Esophagus muscularis mucosa (tissue), 4 donors: ENCODE measurements around the gene PROZ. TPM values are rescaled to one million over a fixed set of nuclear protein-coding genes. Genes with fewer than 3 reads are reported as not detected.
A peak's percentile ranks its signal among the peaks of the same experiment; 100 is the strongest.

ENCODE experiments used
- DNase-seq: peaks from one replicate; pipeline ENCODE4 v3.0.0-alpha.2; 2017; ENCODE audit errors: extremely low spot score
- H3K27ac ChIP-seq, 4 donors: fragments of 200-600 bp; sonication (generic); replicated peaks in 1 of 4; 1 replicate in 3 of 4; 2 replicates in 1 of 4; pipeline ENCODE4 v1.5.1; 2016 to 2019; ENCODE audit warnings: mild to moderate bottlenecking in 1 of 4
- H3K27me3 ChIP-seq, 4 donors: fragments of 200-600 bp; sonication (generic); one replicate each; pipeline versions ENCODE4 v1.5.1 to v1.6.0; 2016 to 2019
- H3K36me3 ChIP-seq, 4 donors: fragments of 200-600 bp; sonication (generic); one replicate each; pipeline ENCODE4 v1.5.1; 2016 to 2019
- H3K4me1 ChIP-seq, 4 donors: fragments of 200-600 bp; sonication (generic); one replicate each; pipeline ENCODE4 v1.5.1; 2016 to 2019
- H3K4me3 ChIP-seq, 4 donors: fragments of 200-600 bp; sonication (generic); 1 replicate in 2 of 4; 2 replicates in 2 of 4; pipeline ENCODE4 v1.5.1; 2016 to 2019; ENCODE audit warnings: mild to moderate bottlenecking in 4 of 4, moderate library complexity in 1 of 4
- H3K9me3 ChIP-seq, 4 donors: fragments of 200-600 bp; sonication (generic); 1 replicate in 3 of 4; 2 replicates in 1 of 4; pipeline ENCODE4 v1.5.1; 2016 to 2019
- CTCF ChIP-seq, 3 experiments: fragments of 200-600 bp in 2 of 3; fragments of 450-650 bp in 1 of 3; sonication (generic) in 2 of 3; IDR thresholded peaks; one replicate each; pipeline ENCODE4 v1.5.1; 2017 to 2019; ENCODE audit warnings: antibody characterized with exemption in 3 of 3, mild to moderate bottlenecking in 2 of 3, moderate library complexity in 1 of 3
- EP300 ChIP-seq: sonication (generic); formaldehyde crosslinking; IDR thresholded peaks from one replicate; pipeline ENCODE4 v1.6.1; 2017; ENCODE audit warnings: antibody characterized with exemption
- POLR2A ChIP-seq: fragments of 450-650 bp; IDR thresholded peaks from one replicate; pipeline ENCODE4 v1.6.1; 2017; ENCODE audit warnings: antibody characterized with exemption, moderate library complexity, mild to moderate bottlenecking, low read depth
- POLR2AphosphoS5 ChIP-seq, 2 donors: sonication (generic); formaldehyde crosslinking; IDR thresholded peaks; one replicate each; pipeline ENCODE4 v1.6.1; 2017; ENCODE audit warnings: antibody characterized with exemption in 2 of 2
- WGBS: methylation state at CpG from one replicate; pipeline ENCODE4 v1.1.5; 2018; 5-methylcytosine and 5-hydroxymethylcytosine counted together
- intact Hi-C: fragments of 100-400 bp; cut with DNase I; formaldehyde crosslinking; loops from one replicate; pipeline ENCODE4 v1.15.1; 2023
- total RNA-seq, 4 donors: library from RNA; depleted of rRNA; stranded (reverse); fragments of >200 nt; gene quantifications; one replicate each; pipeline versions ENCODE4 v1.1.0 to v1.2.1, GENCODE V29; 2016

The PROZ gene
- total RNA-seq, 4 donors from 2014 or later = not detected

- no peak for DNase-seq
- Histone ChIP-seq H3K27me3 (no peaks in the 10 kb centered on the region), H3K4me1 (peaks cover 0 to 17% (median 12%) of the 10 kb centered on the region in 4 donors), H3K4me3 (no peak overlapping the region), H3K9me3 (no peaks in the 10 kb centered on the region), H3K36me3 (peaks cover 56 to 93% (median 76%) of the 10 kb centered on the region in 4 donors), H3K27ac (no peak overlapping the region)
- intact Hi-C loops = no loop called here
- 99% methylated on average over 12 of the region's 14 CpGs for WGBS
- TF ChIP-seq CTCF (IDR thresholded peaks at IDR 0.05) = no peak
- no peak for TF ChIP-seq POLR2AphosphoS5 (IDR thresholded peaks at IDR 0.05)
- no peak for TF ChIP-seq POLR2A
- no peak for TF ChIP-seq EP300
These were observed 18.4 kb downstream of the PROZ start for GRCh38 chr13:113176822-113177221.

GRCh38 chr13:113178070-113178895, 19.8 kb downstream of the PROZ start:
- no peak overlapping the region for H3K4me3 ChIP-seq
- intact Hi-C loops = no loop called here
- peaks cover 69 to 93% (median 81%) of the 10 kb centered on the region in 4 donors for H3K36me3 ChIP-seq
- H3K9me3 ChIP-seq = no peaks in the 10 kb centered on the region
- H3K4me1 ChIP-seq = peaks cover 0 to 17% (median 12%) of the 10 kb centered on the region in 4 donors
- 61% methylated on average over 25 of the region's 25 CpGs for WGBS
- no peaks in the 10 kb centered on the region for H3K27me3 ChIP-seq
- no peak for TF ChIP-seq CTCF (IDR thresholded peaks at IDR 0.05)
- no peak for TF ChIP-seq POLR2A
- no peak for TF ChIP-seq EP300
- TF ChIP-seq POLR2AphosphoS5 (IDR thresholded peaks at IDR 0.05) = no peak
- DNase-seq = no peak
- peak overlapping the region in 3 of 4 donors; percentile 6 to 46 (median 20) for H3K27ac ChIP-seq

GRCh38 chr13:113178896-113179167, 20.4 kb downstream of the PROZ start:
- TF ChIP-seq POLR2A (no peak), EP300 (no peak), POLR2AphosphoS5 (IDR thresholded peaks at IDR 0.05) (no peak), CTCF (IDR thresholded peaks at IDR 0.05) (no peak)
- no peaks in the 10 kb centered on the region for H3K9me3 ChIP-seq
- H3K4me1 ChIP-seq = peaks cover 0 to 17% (median 12%) of the 10 kb centered on the region in 4 donors
- H3K27me3 ChIP-seq = no peaks in the 10 kb centered on the region
- H3K4me3 ChIP-seq = no peak overlapping the region
- H3K36me3 ChIP-seq = peaks cover 74 to 96% (median 86%) of the 10 kb centered on the region in 4 donors
- intact Hi-C loops = no loop called here
- DNase-seq = no peak
- H3K27ac ChIP-seq = peak overlapping the region in 1 of 4 donors; percentile 3
- 84% methylated on average over 3 of the region's 3 CpGs for WGBS

- intact Hi-C loops = no loop called here
- H3K27me3 ChIP-seq = no peaks in the 10 kb centered on the region
- no peak overlapping the region for H3K4me3 ChIP-seq
- H3K4me1 ChIP-seq = peaks cover 0 to 17% (median 12%) of the 10 kb centered on the region in 4 donors
- no peaks in the 10 kb centered on the region for H3K9me3 ChIP-seq
- TF ChIP-seq POLR2AphosphoS5 (IDR thresholded peaks at IDR 0.05) = no peak
- TF ChIP-seq EP300 = no peak
- no peak for TF ChIP-seq CTCF (IDR thresholded peaks at IDR 0.05)
- no peak for TF ChIP-seq POLR2A
- 82% methylated on average over 28 of the region's 28 CpGs for WGBS
- H3K27ac ChIP-seq = no peak overlapping the region
- DNase-seq = no peak
- H3K36me3 ChIP-seq = peaks cover 80 to 98% (median 92%) of the 10 kb centered on the region in 4 donors
These were observed 21.2 kb downstream of the PROZ start for GRCh38 chr13:113179374-113180230.
